ENCODE results near the gene LRRC8B. TPM values are rescaled to one million over a fixed set of nuclear protein-coding genes. Genes with fewer than 3 reads are reported as not detected.

LRRC8B gene
- total and polyA plus RNA-seq, 9 of the 15 experiments (the other 6 are each of a cell fraction or from before 2014, with no cell fraction given), result 4.3 to 43.7 (median 14.4) TPM

DNA sequence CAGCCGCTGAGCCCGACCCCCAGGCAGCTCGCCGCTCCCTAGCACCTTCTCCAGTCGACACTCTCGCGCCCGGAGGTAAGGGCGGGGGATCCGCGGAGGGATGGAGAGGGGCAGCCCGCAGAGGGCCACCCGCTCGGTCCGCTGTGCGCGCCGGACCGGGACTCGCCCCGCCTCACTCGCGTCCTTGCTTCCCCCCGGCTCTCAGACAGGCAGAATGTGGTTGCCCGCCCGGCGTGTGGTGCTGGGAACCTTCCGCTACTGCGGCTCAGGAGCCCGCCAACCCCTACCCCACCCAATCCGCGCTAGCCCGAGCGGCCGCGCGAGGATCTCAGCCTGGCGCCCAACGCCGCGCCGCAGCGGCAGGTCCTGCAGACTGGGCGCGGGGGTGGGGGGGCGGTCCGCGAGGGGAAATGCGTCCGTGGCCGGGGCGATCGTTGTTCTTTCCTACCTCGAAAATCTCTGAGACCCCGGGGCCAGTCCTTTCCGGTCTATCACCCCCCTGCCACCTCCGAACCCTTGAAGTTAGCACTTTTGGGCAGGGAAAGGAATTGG lies 108.7 kb downstream of the LRRC8B start (continued):
- TF ChIP-seq SAP30 (IDR thresholded peaks at IDR 0.05; ENCODE audit: borderline replicate concordance, insufficient read depth, low read depth, low read length, poor library complexity, severe bottlenecking) (peak; percentile 30), ZBTB8A (IDR thresholded peaks at IDR 0.05; ENCODE audit: partially characterized antibody) (no peak), GATAD2A (IDR thresholded peaks at IDR 0.05) (0 out of 2 replicates have a peak, but pooled peaks have one; percentile 61), PCBP1 (IDR thresholded peaks at IDR 0.05; ENCODE audit: low read depth, low read length, poor library complexity, severe bottlenecking) (peak; percentile 50), ZNF12 (CRISPR knock-in tag; IDR thresholded peaks at IDR 0.05) (peak; percentile 66; the same call in 1 of the 2 replicates), EGR1 (conservative IDR thresholded peaks at IDR 0.05) (peak; percentile 55), KDM2B (CRISPR knock-in tag; IDR thresholded peaks at IDR 0.05) (peak; percentile 88), NR2F6 (CRISPR knock-in tag; IDR thresholded peaks at IDR 0.05) (no peak), KDM5B (IDR thresholded peaks at IDR 0.05; ENCODE audit: insufficient replicate concordance, low read depth, low read length) (peak; percentile 64), PHF8 (IDR thresholded peaks at IDR 0.05; ENCODE audit: borderline replicate concordance, low read length) (peak; percentile 71; the same call in 1 of the 2 replicates), ZNF146 (CRISPR knock-in tag; IDR thresholded peaks at IDR 0.05; ENCODE audit: unreplicated experiment) (no peak), ZNF778 (CRISPR knock-in tag; IDR thresholded peaks at IDR 0.05) (no peak), POLR2G (IDR thresholded peaks at IDR 0.05; ENCODE audit: low read depth, low read length) (peak; percentile 77), ZBED1 (IDR thresholded peaks at IDR 0.05) (no peak), HDAC1 (IDR thresholded peaks at IDR 0.05) (0 out of 4 replicates have a peak, but pooled peaks of 1 of the 2 experiments have one; percentile 23)
- TF ChIP-seq, protein P1, sequence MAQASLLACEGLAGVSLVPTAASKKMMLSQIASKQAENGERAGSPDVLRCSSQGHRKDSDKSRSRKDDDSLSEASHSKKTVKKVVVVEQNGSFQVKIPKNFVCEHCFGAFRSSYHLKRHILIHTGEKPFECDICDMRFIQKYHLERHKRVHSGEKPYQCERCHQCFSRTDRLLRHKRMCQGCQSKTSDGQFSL (CRISPR knock-in tag; IDR thresholded peaks at IDR 0.05), result peak; percentile 98
- TF ChIP-seq, protein P1 (tag; IDR thresholded peaks at IDR 0.05), result peak in 1 of 2 experiments; percentile 87; a peak in 1 of 4 replicates
- TF ChIP-seq, protein P2, sequence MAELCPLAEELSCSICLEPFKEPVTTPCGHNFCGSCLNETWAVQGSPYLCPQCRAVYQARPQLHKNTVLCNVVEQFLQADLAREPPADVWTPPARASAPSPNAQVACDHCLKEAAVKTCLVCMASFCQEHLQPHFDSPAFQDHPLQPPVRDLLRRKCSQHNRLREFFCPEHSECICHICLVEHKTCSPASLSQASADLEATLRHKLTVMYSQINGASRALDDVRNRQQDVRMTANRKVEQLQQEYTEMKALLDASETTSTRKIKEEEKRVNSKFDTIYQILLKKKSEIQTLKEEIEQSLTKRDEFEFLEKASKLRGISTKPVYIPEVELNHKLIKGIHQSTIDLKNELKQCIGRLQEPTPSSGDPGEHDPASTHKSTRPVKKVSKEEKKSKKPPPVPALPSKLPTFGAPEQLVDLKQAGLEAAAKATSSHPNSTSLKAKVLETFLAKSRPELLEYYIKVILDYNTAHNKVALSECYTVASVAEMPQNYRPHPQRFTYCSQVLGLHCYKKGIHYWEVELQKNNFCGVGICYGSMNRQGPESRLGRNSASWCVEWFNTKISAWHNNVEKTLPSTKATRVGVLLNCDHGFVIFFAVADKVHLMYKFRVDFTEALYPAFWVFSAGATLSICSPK (IDR thresholded peaks at IDR 0.05; ENCODE audit: borderline replicate concordance), result no peak
- TF ChIP-seq, protein P3, sequence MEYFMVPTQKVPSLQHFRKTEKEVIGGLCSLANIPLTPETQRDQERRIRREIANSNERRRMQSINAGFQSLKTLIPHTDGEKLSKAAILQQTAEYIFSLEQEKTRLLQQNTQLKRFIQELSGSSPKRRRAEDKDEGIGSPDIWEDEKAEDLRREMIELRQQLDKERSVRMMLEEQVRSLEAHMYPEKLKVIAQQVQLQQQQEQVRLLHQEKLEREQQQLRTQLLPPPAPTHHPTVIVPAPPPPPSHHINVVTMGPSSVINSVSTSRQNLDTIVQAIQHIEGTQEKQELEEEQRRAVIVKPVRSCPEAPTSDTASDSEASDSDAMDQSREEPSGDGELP (CRISPR knock-in tag; IDR thresholded peaks at IDR 0.05; ENCODE audit: borderline replicate concordance), result peak; percentile 56; the same call in 1 of the 2 replicates
- TF ChIP-seq, protein P4, sequence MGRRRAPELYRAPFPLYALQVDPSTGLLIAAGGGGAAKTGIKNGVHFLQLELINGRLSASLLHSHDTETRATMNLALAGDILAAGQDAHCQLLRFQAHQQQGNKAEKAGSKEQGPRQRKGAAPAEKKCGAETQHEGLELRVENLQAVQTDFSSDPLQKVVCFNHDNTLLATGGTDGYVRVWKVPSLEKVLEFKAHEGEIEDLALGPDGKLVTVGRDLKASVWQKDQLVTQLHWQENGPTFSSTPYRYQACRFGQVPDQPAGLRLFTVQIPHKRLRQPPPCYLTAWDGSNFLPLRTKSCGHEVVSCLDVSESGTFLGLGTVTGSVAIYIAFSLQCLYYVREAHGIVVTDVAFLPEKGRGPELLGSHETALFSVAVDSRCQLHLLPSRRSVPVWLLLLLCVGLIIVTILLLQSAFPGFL (CRISPR knock-in tag; IDR thresholded peaks at IDR 0.05), result peak; percentile 59; the same call in 1 of the 2 replicates
